Adrenal gland (tissue), 12 donors: ENCODE results near the gene PABPC1L. TPM values are rescaled to one million over a fixed set of nuclear protein-coding genes. Genes with fewer than 3 reads are reported as not detected.
A peak's percentile ranks its signal among the peaks of the same experiment; 100 is the strongest.

ENCODE experiments used
- DNase-seq, 7 donors: peaks; one replicate each; pipeline ENCODE4 v3.0.0-alpha.2; 2019 to 2020
- H3K27ac ChIP-seq, 5 donors: fragments of 200-600 bp; sonication (generic) in 4 of 5; 1 replicate in 3 of 5; 2 replicates in 2 of 5; pipeline versions ENCODE4 v1.5.1 to v1.8.0; 2016 to 2020; ENCODE audit warnings: mild to moderate bottlenecking in 1 of 5
- H3K27me3 ChIP-seq: fragments of 200-600 bp; 2 replicates; pipeline ENCODE4 v1.8.0; 2021
- H3K36me3 ChIP-seq, 2 donors: fragments of 200-600 bp; replicated peaks in 1 of 2; 1 replicate in 1 of 2; 2 replicates in 1 of 2; pipeline versions ENCODE4 v1.5.1 to v1.8.0; 2018 to 2022
- H3K4me1 ChIP-seq, 2 donors: fragments of 200-600 bp; replicated peaks in 1 of 2; 1 replicate in 1 of 2; 2 replicates in 1 of 2; pipeline versions ENCODE4 v1.5.1 to v1.8.0; 2018 to 2021
- H3K4me3 ChIP-seq, 4 donors: fragments of 200-600 bp; sonication (generic) in 3 of 4; one replicate each; pipeline ENCODE4 v1.5.1; 2016 to 2018
- H3K9me3 ChIP-seq, 3 donors: fragments of 200-600 bp; sonication (generic) in 1 of 3; replicated peaks in 1 of 3; 1 replicate in 2 of 3; 2 replicates in 1 of 3; pipeline versions ENCODE4 v1.5.1 to v1.8.0; 2016 to 2021
- POLR2A ChIP-seq, 2 donors: fragments of 450-650 bp; IDR thresholded peaks; one replicate each; pipeline ENCODE4 v1.6.1; 2017; ENCODE audit warnings: antibody characterized with exemption in 2 of 2, mild to moderate bottlenecking in 2 of 2, moderate library complexity in 1 of 2
- WGBS, 4 donors: extraction: QIAGEN DNeasy Blood & Tissue Kit in 2 of 4; methylation state at CpG; one replicate each; pipeline versions ENCODE4 v1.1.5 to v1.1.7; 2013 to 2017; 5-methylcytosine and 5-hydroxymethylcytosine counted together
- intact Hi-C, 2 donors: fragments of 100-400 bp; cut with DNase I; formaldehyde crosslinking; loops; one replicate each; pipeline versions ENCODE4 v1.14.1 to v1.15.0; 2022 to 2023
- polyA plus RNA-seq, 3 donors: library from polyadenylated mRNA; stranded (reverse); fragments of 200-250 nt in 2 of 3; fragments of 350-450 nt in 1 of 3; fragmentation: Illumina TruSeq in 1 of 3; extraction: RNeasy Lipid Tissue Mini Kit (QIAGEN cat#74804) in 1 of 3; gene quantifications; one replicate each; pipeline ENCODE4 v1.2.3, GENCODE V29; 2013 to 2014
- total RNA-seq, 9 donors: library from RNA; depleted of rRNA in 4 of 9; stranded (reverse); fragments of >200 nt in 4 of 9; fragments of 120-200 nt in 1 of 9; fragmentation: NEBNext Ultra II Directional in 1 of 9; extraction: Animal tissue kit (Norgen Biotek cat#: 25700) in 1 of 9; gene quantifications; one replicate each; pipeline versions ENCODE4 v1.1.0 to v1.2.4, GENCODE V29; 2013 to 2023
- TF ChIP-seq, protein P1 (sequence below), 6 experiments: fragments of 450-650 bp in 4 of 6; fragments of 200-600 bp in 2 of 6; sonication (generic) in 1 of 6; IDR thresholded peaks; 1 replicate in 5 of 6; 2 replicates in 1 of 6; pipeline versions ENCODE4 v1.5.1 to v1.8.0; 2016 to 2021; ENCODE audit warnings: antibody characterized with exemption in 6 of 6, mild to moderate bottlenecking in 2 of 6, moderate library complexity in 1 of 6
- donor health status: healthy with polysubstance abuse.
- donor health status: Bipolar disorder and iron deficiency.
- donor health status: DM: yes; HTN: yes; CAD: no.
- donor health status: DM: no; HTN: no; CAD: no.
- donor health status: DM: no; HTN: no; CAD: no.
- donor health status: DM: yes; HTN: yes; CAD: no.

PABPC1L gene
- total and polyA plus RNA-seq, 12 donors, result 2.8 to 90.3 (median 13.1) TPM

DNA sequence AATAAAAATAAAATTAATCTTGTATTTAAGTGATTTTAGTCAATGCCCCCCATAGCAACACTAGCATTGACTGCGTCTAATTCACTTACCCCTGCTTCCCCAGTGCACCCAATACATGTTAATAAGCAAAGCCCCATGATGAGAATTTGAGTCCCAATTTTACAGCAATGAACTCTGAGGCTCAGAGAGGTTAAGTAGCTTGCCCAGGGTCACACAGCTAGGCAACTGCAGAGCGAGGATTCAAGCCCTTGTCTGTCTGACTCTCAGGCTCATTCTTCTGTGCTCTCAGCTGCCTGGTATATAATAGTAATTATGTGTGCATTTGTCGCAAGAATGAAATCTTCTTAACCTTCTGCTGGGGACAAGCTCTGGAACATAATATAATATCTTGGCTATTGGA is 8.5 kb downstream of the PABPC1L start:
- H3K9me3 ChIP-seq, result no peaks in the 10 kb centered on the region
- peaks cover 0 to 3% of the 10 kb centered on the region in 2 donors for H3K36me3 ChIP-seq
- no peak for DNase-seq
- H3K27ac ChIP-seq, result no peak overlapping the region
- intact Hi-C loops, result no loop called here
- H3K4me1 ChIP-seq, result no peaks in the 10 kb centered on the region
- 97% methylated on average over 3 of the region's 3 CpGs for WGBS, 4 donors
- no peak overlapping the region for H3K4me3 ChIP-seq
- TF ChIP-seq, protein P1, sequence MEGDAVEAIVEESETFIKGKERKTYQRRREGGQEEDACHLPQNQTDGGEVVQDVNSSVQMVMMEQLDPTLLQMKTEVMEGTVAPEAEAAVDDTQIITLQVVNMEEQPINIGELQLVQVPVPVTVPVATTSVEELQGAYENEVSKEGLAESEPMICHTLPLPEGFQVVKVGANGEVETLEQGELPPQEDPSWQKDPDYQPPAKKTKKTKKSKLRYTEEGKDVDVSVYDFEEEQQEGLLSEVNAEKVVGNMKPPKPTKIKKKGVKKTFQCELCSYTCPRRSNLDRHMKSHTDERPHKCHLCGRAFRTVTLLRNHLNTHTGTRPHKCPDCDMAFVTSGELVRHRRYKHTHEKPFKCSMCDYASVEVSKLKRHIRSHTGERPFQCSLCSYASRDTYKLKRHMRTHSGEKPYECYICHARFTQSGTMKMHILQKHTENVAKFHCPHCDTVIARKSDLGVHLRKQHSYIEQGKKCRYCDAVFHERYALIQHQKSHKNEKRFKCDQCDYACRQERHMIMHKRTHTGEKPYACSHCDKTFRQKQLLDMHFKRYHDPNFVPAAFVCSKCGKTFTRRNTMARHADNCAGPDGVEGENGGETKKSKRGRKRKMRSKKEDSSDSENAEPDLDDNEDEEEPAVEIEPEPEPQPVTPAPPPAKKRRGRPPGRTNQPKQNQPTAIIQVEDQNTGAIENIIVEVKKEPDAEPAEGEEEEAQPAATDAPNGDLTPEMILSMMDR (IDR thresholded peaks at IDR 0.05), result no peak
- no peak for TF ChIP-seq POLR2A (IDR thresholded peaks at IDR 0.05)
- H3K27me3 ChIP-seq, result no peaks in the 10 kb centered on the region

DNA sequence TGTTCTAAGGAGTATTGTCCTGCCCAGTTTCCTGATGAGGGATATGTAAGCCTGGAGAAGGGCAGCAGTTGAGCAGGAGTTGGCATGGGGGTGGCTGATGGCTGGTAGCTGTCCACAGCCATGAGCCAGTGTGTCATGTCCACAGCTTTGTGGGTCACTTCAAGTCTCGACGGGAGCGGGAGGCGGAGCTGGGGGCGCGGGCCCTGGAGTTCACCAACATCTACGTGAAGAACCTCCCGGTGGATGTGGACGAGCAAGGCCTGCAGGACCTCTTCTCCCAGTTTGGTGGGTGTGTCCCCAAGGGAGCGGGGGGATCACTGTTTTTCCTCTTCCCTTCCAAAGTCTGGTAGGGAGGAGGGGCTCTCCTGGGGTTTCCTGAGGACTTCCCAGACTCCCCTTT is 8.9 kb downstream of the PABPC1L start:
- H3K4me3 ChIP-seq, result no peak overlapping the region
- H3K36me3 ChIP-seq, result peaks cover 0 to 3% of the 10 kb centered on the region in 2 donors
- H3K9me3 ChIP-seq, result no peaks in the 10 kb centered on the region
- 95 to 99% (median 97%) methylated on average over 10 of the region's 10 CpGs for WGBS, 4 donors
- no peak overlapping the region for H3K27ac ChIP-seq
- DNase-seq, result no peak
- no peaks in the 10 kb centered on the region for H3K4me1 ChIP-seq
- intact Hi-C loops, result no loop called here
- TF ChIP-seq, protein P1 (IDR thresholded peaks at IDR 0.05), result no peak
- no peak for TF ChIP-seq POLR2A (IDR thresholded peaks at IDR 0.05)
- H3K27me3 ChIP-seq, result no peaks in the 10 kb centered on the region

DNA sequence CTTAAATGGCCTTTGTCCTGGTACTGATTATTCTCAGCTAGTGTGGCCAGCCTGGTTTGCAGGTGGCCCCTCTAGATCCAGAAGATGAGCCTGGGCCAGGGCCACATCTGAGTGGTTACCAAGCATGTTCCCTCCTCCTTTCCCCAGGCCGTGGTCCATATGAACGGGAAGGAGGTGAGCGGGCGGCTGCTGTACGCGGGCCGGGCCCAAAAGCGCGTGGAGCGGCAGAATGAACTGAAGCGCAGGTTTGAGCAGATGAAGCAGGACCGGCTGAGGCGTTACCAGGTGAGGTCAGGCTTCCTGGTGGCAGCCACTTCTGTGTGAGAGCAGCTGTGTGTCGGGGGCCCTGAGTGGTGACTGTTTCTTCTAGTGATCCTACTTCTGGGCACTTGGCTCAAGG is 11.6 kb downstream of the PABPC1L start:
- H3K9me3 ChIP-seq, result no peaks in the 10 kb centered on the region
- no peak overlapping the region for H3K4me3 ChIP-seq
- intact Hi-C loops, result no loop called here
- no peaks in the 10 kb centered on the region for H3K4me1 ChIP-seq
- peaks cover 0 to 3% of the 10 kb centered on the region in 2 donors for H3K36me3 ChIP-seq
- WGBS, 4 donors, result 96 to 99% (median 97%) methylated on average over 11 to 14 of the region's 14 CpGs
- H3K27me3 ChIP-seq, result no peaks in the 10 kb centered on the region
- TF ChIP-seq POLR2A (IDR thresholded peaks at IDR 0.05), result no peak
- TF ChIP-seq, protein P1 (IDR thresholded peaks at IDR 0.05), result no peak
- no peak overlapping the region for H3K27ac ChIP-seq
- no peak for DNase-seq

DNA sequence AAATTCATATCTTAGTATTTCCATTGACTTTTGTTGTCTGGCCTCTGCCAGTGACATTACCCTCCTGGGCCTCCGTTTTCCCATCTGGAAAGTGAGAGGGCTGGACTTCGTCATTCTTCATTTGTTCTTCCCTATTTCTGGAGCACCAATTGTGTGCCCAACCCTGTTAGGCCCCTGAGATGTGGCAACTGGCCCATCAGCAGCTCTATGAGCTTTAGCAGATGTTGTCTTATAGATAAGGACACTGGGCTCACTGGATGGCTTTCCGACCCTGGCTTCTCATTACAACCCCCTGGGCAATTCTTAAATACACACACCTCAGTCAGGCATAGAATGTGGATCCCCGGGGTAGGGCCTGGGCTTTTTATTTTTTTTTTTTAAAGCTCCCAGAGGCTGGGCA is 14.7 kb downstream of the PABPC1L start:
- H3K4me1 ChIP-seq, result no peaks in the 10 kb centered on the region
- TF ChIP-seq, protein P1 (IDR thresholded peaks at IDR 0.05), result no peak
- no peak for TF ChIP-seq POLR2A (IDR thresholded peaks at IDR 0.05)
- peak in 1 of 7 donors; percentile 23 for DNase-seq
- H3K27me3 ChIP-seq, result no peaks in the 10 kb centered on the region
- WGBS, 4 donors, result 82 to 95% (median 91%) methylated on average over 4 of the region's 4 CpGs
- H3K27ac ChIP-seq, result no peak overlapping the region
- H3K9me3 ChIP-seq, result no peaks in the 10 kb centered on the region
- H3K36me3 ChIP-seq, result peaks cover 0 to 3% of the 10 kb centered on the region in 2 donors
- H3K4me3 ChIP-seq, result no peak overlapping the region
- intact Hi-C loops, result no loop called here
